K562 treated with DMSO at 1 percent for 48 hours (cell line): ENCODE measurements around the gene E4F1. TPM values are rescaled to one million over a fixed set of nuclear protein-coding genes. Genes with fewer than 3 reads are reported as not detected.

Experiments
- total RNA-seq: library from RNA; unstranded; fragments of 300-600 nt; gene quantifications from 2 replicates; pipeline ENCODE4 v1.2.3, GENCODE V29; 2022; ENCODE audit warnings: low replicate concordance; ENCODE audit errors: extremely low read depth

Gene E4F1, protein sequence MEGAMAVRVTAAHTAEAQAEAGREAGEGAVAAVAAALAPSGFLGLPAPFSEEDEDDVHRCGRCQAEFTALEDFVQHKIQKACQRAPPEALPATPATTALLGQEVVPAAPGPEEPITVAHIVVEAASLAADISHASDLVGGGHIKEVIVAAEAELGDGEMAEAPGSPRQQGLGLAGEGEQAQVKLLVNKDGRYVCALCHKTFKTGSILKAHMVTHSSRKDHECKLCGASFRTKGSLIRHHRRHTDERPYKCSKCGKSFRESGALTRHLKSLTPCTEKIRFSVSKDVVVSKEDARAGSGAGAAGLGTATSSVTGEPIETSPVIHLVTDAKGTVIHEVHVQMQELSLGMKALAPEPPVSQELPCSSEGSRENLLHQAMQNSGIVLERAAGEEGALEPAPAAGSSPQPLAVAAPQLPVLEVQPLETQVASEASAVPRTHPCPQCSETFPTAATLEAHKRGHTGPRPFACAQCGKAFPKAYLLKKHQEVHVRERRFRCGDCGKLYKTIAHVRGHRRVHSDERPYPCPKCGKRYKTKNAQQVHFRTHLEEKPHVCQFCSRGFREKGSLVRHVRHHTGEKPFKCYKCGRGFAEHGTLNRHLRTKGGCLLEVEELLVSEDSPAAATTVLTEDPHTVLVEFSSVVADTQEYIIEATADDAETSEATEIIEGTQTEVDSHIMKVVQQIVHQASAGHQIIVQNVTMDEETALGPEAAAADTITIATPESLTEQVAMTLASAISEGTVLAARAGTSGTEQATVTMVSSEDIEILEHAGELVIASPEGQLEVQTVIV
- not detected in 2 replicates for total RNA-seq

DNA sequence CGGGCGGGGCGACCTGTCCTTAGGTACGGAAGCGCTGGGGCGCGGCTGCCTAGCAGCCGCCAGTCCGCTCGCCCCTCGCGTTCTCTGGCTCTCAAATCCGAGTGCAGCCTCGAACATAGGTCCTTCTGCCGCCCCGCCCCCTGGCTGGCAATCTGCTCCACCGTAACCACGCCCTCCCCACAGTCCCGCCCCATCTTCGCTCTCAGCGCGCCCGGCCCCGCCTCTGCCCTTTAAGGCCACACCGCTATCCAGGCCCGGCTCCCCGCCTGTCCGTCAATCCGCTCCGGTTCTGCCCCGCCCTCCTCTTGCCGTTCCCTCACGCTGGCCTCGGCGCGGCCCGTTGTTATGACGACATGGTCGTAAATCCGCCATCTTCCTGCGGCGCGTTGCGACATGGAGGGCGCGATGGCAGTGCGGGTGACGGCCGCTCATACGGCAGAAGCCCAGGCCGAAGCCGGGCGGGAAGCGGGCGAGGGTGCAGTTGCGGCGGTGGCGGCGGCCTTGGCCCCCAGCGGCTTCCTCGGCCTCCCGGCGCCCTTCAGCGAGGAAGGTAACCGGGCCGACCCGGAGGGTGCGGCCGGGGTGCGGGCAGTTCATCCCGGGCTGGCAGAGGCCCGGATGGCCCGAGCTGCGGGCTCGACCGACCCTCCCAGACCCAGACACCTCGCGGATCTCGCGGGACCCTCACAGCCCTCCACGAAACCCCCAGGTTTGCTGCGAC is at the start of gene E4F1:
Gene E4F1, plus strand, starts transcription at position 371 of the 721 bp plus-strand sequence. Its CDS starts 23 bp downstream, at position 394.

DNA sequence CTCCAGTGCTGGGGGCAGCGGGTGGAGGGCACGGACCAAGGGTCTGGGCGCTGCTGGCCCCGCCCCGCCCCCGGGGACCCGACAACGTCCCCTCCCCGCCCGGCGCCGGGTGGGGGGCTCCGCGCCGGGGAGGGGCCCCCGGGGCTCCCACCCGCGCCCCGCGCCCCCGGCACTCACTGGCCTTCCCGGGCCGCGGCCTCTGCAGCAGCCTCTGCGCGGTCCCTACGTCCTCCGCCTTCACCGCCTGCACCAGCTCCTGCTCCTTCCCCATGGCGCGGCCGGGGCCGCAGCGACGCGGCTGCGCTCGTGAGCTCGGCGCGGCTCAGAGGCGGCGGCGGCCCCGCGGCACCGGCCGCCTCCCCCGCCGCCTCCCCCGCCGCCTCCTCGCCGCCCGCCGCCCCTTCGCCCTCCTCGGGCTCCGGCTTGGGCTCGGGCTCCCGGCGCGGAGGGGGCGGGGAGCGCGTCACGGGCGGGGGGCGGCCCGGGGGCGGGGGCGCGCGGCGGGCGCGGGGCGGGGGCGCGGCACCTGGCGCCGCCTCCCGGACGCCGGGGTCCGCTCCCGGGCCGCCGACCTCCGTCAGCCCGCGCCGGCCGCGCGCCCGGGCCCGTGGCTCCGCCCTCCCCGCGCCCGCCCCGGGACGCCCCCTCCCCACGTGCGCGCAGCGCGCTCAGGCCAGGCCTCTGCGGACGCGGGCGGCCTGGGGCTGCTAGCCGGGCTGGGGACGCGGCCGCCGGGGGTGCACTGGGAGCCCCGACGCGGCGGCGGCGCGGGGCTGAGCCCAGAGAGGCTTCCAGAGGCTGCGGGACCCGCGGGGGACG is 27.0 kb upstream of the E4F1 start, which contains the start of gene CASKIN1:
Gene CASKIN1, minus strand, starts transcription at position 444 of the 819 bp plus-strand sequence. Its CDS starts 173 bp downstream, at position 271.

DNA sequence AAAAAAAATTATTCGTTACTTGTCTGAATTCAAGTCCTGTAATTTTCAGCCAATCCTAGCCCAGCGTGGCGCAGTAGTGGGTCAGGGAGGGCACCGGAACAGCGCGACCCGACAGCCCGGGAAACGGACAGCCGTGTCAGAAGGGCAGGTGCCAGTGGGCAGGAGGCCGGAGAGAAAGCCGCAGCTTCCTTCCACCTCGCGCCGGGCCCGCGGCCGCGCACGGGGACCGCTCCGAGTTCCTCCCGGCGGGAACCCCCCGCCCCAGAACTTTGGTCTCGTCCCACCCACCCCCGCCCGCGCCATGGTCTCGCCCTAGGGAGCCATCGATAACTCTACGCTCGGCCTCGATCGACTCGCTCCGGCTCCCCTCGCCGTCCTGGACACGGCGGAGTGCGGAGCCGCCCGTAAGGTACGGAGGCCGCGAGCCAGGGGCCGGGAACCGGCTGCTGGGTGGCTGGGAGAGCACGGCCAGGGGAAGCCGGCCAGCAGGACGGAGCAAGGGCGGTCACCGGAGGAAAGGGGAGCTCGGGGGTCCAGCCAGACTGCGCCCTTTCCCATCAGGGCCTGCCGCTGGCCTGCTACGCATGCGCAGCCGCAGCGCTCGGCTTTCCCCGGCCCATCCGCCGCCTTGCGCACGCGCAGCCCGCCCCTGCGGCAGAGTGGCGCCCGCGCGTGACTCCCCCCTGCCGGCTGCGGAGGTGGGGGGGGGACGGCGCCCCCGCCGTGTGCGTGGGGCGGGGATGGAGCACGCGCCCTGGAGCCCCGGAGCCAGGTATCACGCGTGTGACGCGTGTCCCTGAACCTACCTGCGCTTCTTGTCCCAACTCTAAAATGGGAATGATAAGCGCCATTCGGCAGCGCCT is 18.1 kb upstream of the E4F1 start, which contains the start of gene MLST8:
Gene MLST8, plus strand, starts transcription at position 351 of the 863 bp plus-strand sequence. CDS start 632 bp downstream, outside the sequence.

DNA sequence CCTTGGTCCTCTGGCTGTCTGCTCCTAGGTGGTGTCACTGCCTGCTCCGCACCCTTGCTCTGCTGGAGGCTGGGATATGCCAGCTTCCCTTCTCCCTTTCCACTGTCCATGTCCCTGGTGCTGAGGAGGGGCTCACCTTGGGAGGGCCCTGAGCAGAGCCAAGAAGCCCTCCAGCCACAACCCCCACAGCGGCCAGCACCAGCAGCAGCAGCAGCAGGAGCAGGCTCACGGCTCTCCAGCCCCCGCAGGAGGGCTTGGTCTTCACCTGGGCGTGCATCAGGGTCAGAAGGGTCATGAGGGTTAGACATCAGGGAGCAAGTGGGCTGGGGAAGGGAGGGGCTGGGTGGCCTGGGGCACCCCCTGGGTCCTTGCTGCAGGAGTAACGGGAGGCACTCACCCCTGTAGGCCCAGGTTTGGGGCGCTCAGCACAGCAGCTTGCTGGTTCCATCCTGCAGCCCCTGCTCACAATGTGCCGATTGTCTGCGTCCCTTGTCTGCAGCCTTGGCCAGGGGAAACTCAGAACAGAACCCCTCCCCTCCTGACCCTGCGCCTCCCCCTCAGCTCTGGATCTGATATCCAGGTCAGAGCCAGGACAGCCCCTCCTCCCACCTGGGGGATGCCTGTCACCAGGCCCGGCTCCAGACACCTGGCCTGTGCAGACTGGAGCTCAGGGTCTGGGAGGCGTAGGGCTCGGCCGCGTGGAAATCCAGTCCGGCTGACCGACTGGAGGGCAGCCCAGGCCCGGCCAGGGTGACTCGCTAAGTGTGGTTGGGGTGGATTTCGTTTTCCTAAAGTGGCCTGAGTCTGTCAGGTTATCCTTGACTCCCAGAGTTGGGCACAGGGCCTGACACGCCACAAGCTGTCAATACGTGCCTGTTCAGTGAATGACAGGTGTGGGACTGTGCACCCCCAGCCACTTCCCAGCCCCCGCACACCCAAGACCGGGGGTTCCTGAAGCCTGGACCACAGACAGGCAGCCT is 12.7 kb upstream of the E4F1 start, which contains the start of gene BRICD5:
Gene BRICD5, minus strand, starts transcription at position 478 of the 980 bp plus-strand sequence. Its CDS starts 30 bp downstream, at position 448.

DNA sequence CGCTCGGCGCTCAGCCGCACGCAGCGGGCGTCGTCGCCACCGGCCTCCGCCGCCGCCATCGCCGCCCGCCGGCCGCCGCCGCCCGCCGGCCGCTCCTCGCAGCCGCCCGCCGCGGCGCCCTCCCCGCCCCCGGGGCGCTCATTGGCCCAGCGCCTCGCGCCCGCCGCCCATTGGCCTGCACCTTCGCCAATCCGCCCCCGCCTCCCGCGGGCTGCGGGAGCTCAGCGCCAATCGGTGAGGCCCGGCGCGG is 8.7 kb upstream of the E4F1 start, which contains the start of gene PGP:
Gene PGP, minus strand, starts transcription at position 122 of the 250 bp plus-strand sequence. Its CDS starts 63 bp downstream, at position 59.

DNA sequence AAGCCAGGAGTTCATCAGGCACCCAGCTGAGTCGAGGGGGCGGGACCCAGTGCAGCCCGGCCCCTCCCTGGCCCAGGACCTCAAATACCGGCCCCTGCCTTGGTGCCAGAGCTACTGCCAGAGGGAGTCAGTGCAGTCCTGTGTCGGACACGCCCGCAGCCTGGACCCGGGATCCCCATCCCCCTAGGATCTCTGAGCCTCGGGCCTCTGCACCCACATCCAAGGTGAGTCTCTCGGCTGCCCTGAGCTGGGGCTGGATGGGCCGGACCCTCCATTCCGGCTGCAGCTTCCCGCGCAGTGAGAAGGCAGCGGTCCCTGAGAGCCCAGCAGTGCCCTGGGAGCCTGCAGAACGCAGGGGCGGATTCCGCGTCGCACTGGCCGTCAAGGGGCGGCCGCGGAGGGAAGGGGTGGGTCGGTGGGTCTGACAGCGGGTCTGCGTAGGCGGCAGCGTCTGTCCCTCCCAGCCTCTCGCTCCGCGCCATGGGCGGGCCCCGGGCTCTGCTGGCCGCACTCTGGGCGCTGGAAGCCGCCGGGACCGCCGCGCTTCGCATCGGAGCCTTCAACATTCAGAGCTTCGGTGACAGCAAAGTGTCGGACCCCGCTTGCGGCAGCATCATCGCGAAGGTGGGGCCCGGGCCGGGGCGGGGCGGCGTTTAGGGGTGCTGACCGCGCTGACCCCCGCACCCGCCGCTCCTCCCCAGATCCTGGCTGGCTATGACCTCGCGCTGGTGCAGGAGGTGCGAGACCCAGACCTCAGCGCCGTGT is 13.1 kb downstream of the E4F1 start, which contains the start of gene DNASE1L2:
Gene DNASE1L2, plus strand, starts transcription at position 108 of the 765 bp plus-strand sequence. Its CDS starts 373 bp downstream, at position 481.

DNA sequence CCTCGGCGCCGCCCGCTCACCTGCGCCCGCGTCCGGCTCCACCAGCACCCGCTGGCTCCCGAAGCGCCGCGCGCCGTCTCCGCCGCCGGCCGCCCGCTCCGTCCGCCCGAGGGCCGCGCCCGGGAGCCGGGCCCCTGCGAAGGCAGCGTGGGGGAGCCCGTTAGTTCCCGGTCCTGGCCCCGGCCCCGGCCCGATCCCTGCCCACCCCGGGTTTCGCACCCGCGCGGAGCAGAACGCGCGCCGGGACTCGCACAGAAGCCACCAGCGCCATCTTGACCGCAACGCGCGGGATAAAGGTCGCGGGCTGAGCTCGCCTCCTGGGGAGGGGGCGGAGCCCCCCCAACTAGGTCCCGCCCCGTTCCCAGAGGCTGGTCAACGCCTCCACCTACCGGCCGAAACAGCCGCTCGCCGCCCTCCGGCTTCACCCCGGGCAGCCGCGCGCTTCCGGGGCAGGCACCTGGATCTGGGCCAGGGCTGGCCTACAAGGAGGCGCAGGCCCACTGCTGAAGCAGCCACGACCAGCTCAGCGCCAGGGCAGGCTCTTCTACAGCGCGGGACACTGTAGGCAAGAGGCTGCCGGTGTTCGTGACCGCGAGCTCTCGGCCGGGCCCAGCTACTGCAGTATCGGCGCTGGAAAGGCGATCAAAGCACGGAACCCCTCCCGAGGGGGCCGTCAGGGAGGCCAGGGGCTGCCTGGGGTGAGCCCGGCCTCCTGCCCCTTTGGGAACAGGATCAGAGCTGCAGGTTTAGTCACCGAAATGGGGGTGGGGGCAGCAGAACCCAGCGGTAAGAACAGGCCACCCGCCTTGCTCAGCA is 28.1 kb downstream of the E4F1 start, which contains the start of gene ECI1:
Gene ECI1, minus strand, starts transcription at position 292 of the 816 bp plus-strand sequence. Its CDS starts 21 bp downstream, at position 271.

DNA sequence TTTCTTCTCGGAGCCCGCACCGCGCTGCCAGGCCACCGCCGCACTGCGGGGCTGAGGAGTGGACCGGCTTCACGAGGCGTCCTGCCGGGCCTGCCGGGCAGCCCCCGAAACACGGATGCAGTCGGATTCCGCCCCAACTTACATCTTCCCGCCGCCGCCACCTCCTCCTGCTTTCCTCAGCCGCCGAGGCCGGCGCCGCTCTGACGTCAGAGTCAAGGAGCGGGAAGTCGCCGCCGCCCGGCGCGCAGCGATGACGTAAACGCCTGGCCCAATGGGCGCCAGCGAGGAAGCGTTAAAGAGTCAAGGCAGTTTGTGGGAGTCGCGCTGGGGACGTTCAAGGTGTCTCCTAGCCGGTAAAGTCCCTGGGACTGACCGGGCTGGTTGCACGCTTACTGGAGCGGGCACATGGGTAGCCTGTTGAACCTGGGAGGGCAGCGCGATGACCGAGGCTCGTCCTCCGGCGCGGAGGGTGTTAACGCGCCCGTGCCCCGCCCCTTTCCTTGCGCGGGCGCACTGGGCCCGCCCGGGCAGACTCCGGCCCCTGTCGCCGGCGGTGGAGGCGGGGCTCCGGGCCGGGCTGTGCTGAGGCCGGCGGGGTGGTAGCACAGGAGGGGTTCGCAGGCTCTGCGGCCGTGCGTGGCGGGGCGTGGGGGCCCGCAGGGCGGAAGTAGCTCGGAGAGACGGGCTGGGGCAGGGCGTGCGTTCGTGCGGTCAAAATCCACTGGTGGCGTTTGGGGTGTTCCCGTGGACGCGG is 44.7 kb downstream of the E4F1 start, which contains the start of gene RNPS1:
Gene RNPS1, minus strand, starts transcription at position 214 of the 754 bp plus-strand sequence. CDS start 3,483 bp downstream, outside the sequence.

Other genes starting within 250 kb of the E4F1 start
- gene NOXO1, start 242.1 kb upstream of the E4F1 start, total RNA-seq: not detected in 2 replicates
- not detected in 2 replicates for gene GFER, start 239.4 kb upstream of the E4F1 start, total RNA-seq
- not detected in 2 replicates for gene SYNGR3, start 233.6 kb upstream of the E4F1 start, total RNA-seq
- gene ZNF598, start 213.8 kb upstream of the E4F1 start, total RNA-seq: not detected in 2 replicates
- not detected in 2 replicates for gene NPW, start 203.8 kb upstream of the E4F1 start, total RNA-seq
- gene NHERF2, start 196.7 kb upstream of the E4F1 start, total RNA-seq: not detected in 2 replicates
- gene NTHL1, start 175.8 kb upstream of the E4F1 start, total RNA-seq: not detected in 2 replicates
- gene TSC2, start 175.6 kb upstream of the E4F1 start, total RNA-seq: not detected in 2 replicates
- 1,234 TPM in 1 of 2 replicates, not detected in the other for gene PKD1, start 87.7 kb upstream of the E4F1 start, total RNA-seq
- gene RAB26, start 75.0 kb upstream of the E4F1 start, total RNA-seq: not detected in 2 replicates
- gene TRAF7, start 67.8 kb upstream of the E4F1 start, total RNA-seq: not detected in 2 replicates
- gene CASKIN1, start 27.0 kb upstream of the E4F1 start, total RNA-seq: not detected in 2 replicates
- not detected in 2 replicates for gene MLST8, start 18.1 kb upstream of the E4F1 start, total RNA-seq
- not detected in 2 replicates for gene BRICD5, start 12.7 kb upstream of the E4F1 start, total RNA-seq
- gene PGP, start 8.8 kb upstream of the E4F1 start, total RNA-seq: not detected in 2 replicates
- gene DNASE1L2, start 12.9 kb downstream of the E4F1 start, total RNA-seq: not detected in 2 replicates
- gene ECI1, start 28.0 kb downstream of the E4F1 start, total RNA-seq: 674 TPM in 1 of 2 replicates, not detected in the other
- not detected in 2 replicates for gene RNPS1, start 44.5 kb downstream of the E4F1 start, total RNA-seq
- not detected in 2 replicates for gene ABCA3, start 117.1 kb downstream of the E4F1 start, total RNA-seq
- gene CCNF, start 205.9 kb downstream of the E4F1 start, total RNA-seq: not detected in 2 replicates
- not detected in 2 replicates for gene TEDC2, start 236.5 kb downstream of the E4F1 start, total RNA-seq
- gene NTN3, start 247.7 kb downstream of the E4F1 start, total RNA-seq: not detected in 2 replicates